ENCODE results near the gene HDAC4.

The HDAC4 gene

DNA sequence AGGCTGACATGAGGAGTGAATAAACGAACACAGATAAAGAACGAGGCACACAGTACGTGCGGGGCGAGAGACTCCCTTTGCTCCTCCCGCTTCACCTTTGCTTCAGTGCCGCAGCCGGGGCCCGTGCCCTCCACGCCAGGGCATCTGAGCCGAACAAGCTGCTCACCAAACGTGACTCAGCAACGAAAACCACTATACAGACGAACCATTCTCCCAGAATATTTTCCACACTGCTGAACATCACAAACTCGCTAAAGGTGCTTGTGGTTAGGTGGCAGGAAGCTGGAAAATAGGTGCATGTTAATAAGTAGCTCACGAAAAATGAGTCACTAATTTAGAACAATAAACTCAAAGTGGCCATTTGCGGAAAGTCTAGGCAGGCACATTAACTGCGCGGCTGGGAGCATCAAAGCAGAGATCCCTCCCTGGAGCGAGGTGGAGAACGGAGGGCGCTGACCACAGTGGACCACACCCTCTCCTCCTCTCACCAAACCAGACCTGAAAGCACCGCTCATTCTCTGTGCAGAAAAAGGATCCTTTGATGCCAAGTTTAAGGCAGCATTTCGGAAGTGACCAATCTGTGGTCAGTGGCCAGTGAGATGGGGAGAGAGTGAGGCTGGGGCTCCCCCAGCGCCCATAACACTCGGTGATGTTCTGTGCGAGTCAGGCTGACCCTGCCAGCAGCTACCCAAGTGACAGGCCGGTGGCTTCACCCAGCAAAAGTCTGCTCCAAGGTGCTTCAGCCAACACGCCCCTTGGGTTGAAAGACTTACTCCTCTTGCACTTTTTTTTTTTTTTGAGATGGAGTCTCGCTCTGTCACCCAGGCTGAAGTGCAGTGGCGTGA, 153.2 kb downstream of the HDAC4 start:
- no peak for DNase-seq

DNA sequence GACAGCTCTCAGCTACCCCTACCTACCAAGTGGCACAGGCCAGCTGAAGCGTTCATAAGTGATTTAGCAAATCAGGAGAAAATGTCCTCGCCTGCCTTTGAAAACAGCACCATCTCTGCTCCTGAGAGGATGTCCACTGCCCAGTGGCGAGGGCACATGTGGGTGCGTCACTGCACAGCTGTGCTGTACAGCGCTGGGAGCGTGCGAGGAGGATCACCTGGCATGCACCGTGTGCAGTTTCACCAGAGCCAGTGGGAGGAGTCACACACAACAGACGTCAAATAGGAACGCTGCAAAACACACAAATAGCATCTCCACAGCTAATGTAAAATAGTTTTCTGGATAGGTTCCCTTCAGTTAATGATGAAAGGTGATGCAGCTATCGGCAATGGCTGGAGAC, 154.1 kb downstream of the HDAC4 start:
- DNase-seq: no peak

DNA sequence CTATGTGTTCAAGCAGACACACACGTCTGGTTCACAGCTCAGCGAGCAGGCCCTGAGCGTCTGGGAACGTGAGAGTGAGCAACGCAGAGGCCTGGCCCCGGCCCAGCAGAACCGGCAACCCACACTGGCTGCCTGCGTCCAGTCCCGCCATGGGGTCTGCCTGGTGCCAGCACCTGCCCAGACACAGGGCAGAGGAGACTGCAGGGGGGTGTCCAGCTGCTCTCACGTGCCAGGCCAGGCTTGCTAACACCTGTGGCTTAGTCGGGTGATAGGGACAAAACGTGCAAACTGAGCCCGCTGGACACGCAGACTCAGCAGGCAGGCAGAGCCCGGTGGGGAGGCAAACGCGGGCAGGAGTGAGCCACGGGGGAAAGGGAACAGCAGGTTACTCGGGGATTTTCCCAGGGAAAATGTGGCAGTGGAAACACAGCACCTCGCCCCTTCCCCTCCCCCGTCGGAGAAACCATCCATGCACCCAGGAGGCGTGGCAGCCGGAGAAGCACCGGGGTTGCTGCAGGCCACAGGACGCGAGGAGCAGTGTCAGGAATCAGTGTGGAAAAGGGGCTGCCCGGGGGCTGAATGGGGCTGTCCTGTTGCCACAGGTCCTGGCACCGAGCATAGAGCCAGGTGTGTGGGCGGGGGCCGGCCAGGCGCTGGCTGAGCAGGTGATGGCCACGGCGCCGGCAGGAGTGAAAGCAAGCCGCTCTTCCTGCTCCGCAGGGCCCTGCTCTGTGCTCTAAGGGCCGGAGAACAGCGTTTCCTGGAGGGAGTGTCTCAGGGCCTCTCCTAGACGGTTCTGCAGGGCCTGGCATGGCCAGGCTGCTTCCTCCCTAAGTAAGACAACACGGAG, 154.7 kb downstream of the HDAC4 start:
- no peak for DNase-seq

DNA sequence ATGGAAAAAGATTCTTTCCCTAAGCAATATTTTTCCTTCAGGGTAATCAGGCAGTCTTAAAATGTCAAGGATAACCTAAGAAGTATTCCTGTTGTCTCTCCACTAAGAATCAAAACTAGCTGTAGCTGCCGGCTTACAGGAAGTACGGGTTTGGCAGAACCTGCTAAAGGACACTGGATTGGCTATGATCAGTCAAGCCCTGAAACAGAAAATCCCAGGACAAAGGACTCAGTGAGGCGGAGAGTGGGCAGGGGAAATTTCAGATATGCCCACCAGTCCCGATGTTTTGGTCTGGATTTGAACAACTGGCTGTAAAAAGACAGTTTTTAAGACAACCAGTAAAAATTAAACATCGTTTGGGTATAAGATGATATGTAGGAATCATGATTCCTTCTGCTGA, 155.7 kb downstream of the HDAC4 start:
- DNase-seq: no peak

DNA sequence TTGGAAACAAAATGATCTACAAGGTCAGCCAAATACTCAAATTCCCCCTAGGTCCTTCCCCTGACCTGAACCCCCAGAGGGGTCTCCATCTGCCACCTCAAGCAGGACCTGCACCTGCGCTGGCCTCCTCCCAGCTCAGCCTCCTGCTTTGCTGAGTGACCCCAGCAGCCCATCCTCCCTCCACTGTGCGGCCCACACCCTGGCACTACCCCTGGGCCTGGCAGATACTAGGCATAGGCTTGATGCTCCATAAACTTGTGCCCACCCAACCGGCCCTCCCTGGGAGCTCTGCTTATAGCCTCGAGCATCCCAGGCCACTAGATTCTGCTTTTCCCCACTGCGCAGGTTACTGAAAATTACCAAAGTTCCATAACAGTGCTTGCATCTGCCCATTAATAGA, 156.2 kb downstream of the HDAC4 start:
- no peak for DNase-seq

DNA sequence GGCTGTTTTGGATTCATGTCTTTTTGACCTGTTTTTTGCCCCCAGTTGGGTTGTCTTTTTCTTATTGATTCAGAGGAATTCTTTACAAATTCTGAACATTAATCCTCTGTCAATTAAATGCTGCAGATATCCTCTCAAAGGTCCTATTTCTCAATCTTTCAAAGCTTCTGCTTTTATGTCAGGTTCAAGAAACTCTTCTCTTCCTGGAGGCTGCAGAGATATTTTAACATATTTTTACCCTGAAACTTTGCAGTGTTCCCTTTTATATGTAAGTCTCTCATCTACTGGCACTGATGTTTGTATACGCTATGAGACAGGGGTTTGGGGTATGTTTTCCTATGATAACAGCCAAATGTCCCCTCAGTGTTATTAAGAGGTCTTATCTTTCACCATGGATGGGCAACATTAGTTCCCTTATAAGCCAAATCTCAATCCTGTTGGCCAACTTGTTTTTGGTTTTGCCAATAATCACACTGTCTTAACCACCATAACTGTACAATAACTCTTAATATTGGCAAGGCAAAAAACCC, 159.3 kb downstream of the HDAC4 start:
- peak; percentile 69 to 70 for DNase-seq

DNA sequence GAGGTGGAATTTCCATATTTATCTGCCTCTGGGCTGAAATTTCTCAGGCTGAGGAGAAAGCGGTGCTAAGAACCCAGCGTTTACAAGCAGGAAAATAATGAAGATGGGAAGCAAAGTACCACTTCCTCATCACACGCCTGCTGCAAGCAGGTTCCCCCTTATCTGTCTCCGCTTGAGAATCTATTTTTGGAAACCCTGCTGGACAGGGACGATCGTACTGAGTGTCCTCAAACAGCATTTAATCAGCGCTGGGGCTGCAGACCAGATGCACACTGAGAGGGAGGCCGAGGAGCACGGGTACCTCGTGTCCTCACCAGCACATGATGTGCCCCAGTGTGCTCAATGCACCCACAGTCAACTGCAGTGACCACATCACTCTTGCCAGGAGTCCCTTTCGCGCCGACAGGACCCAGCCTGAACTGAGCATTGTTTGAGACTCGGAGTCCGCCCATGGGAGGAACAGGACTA, 160.4 kb downstream of the HDAC4 start:
- DNase-seq: peak in 1 of 2 experiments; percentile 19

DNA sequence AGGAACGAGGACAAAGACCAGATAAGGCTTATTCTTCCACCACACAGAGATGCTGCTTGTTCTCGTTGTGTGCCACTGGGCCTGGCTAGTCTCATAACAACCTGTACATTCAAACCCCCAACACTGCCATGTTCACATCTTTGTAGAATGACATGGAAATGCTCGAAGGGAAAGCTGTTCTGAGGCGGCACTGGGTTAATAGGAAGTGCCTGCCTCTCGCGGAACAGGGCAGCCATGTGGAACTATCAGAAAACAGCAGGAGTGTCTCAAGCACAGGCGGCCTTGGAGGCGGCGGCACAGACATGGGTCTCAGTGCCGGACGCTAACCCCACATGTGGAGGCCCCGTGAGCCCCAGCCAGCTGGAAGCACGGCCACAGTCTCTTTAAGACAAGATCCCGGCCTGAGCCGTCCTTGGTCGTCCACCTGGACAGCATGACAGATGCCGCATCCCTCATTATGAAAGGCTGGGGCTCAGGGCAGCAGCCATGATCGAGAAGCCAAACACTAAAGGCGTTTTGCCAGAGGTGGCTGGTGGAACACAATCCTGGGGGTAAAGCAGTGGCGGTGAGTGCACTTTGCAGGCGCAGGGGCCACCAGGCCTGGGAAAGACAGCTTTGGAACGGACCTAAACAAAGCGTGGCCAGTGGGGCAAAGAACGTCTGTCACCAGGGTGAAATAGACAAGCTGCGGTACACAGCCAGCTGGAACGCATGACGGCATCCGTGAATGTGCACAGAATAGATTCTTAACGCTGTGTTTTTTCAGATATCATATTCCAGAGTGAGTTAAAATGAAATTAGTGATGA, 161.0 kb downstream of the HDAC4 start:
- no peak for DNase-seq

DNA sequence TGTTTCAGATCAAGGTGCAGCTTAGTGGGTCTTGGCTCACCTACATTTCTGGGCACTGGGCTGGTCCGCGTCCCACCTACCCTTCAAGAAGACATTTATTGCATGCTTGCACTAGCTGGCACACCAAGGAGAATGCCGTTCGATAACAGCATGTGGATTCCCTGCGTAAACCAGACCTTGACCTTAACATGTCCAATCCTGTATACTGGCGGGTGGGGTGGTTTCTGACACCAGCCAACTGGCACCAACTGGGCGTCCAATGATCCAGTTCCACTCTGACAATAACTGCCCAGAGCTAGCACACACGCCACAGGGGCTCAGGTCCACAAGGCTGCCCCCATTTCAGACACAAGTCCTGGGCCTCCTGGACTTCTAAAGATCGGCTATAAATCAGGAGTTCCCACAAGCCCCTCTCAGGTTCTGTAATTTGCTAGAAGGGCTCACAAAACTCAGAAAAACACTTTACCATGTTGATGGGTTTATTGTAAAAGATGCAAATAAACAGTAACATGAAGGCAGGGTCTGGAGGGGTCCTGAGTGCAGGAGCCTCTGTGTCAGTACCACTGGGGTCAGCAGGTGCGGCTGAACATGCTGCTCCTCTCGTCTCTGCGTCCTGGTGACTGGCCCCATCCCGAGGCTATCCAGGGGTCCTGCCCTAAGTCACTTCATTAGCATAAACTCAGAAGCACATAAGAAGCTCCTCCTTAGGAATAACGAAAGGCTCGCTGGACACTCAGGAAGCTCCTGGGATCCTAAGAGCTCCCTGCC, 161.8 kb downstream of the HDAC4 start:
- no peak for DNase-seq

DNA sequence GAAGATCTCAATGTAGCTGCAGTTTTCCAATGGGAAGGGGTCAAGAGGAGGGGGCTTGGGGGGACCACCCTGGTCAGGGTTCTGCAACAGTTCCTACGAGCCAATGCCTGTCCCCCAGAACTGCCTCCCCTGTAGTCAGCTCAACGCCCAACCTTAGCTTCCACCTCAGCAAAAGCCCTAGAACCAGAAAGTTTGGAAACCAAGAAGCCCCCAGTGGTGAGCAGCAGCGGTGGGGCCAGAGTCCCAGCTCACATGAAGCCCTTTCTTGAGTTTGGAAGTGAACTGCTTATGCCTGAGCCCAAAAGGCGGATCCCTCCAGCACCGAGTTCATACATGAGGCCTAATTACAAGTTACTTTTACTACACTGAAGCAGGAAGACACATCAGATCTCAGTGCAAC, 162.4 kb downstream of the HDAC4 start:
- DNase-seq: no peak

DNA sequence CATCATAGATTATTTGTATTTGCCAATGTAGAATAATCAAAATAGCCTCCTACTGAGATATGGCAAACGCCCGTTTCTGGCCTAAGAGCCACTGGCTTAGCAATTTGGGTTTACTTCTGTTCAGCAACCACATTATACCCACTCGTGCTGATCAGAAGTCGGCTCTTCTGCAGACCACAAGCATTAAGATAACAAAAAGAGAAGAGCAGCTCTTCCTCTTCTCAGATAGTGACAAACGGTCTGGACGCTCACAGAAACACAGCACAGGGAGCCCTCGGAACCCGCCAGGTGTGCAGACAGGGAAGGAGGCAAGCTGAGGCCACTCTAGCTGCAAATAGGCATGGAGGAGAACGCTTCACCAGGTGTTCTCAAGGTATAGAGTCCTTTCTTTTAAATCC, 164.0 kb downstream of the HDAC4 start:
- no peak for DNase-seq

DNA sequence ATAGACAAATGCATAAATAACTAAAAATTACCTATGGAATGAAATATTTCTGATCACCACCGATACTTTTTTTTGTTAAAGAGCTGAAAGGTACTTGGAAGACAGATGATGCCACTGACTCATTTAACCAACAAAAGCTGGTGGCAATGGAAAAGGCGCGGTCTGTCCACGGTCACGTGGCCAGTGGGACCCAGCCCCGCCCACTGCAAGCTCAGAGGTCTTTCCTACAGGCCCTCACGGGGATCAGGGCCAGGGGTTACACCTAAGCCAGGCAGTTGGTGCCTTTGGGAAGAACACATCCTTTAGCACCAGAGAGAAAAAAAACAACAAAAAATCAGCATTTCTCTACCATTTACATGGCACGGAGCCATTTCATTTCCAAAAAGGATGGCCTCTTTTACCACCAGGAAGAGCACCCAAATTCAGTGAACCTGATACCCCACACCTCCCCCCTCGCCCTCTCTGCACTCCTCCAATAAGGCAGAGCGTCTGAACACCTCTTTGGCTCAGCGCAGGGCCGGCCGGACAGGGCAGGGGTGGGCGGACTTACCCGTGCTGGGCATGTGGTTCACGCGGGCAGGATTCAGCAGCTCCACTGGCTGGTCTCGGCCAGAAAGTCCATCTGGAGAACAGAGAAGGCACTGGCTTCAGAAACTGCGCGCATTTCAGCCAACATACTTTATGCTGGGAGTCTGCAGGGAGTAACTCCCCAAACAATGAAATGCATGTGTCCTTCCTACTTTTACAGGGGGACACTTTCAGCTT, 164.6 kb downstream of the HDAC4 start:
- DNase-seq: no peak

DNA sequence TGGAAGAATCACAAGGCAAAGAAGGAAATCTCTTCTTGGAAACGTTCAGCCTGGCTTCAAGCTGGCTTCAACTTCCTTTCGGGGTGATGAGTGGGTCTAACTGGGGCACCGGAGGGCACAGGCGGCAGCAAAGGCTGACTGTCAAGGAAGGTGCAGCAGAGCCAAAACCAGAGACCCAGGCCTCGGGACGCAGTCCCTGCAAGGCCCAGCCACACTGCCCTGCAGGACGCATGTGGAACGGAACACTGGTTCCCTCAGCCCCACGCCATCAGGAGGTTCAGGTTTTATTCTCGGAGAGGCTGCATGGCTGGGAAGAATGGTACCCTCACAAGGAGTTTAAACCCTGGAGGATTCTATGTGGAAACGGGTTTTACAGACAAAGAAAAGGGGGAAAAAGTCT, 165.5 kb downstream of the HDAC4 start:
- DNase-seq: no peak

DNA sequence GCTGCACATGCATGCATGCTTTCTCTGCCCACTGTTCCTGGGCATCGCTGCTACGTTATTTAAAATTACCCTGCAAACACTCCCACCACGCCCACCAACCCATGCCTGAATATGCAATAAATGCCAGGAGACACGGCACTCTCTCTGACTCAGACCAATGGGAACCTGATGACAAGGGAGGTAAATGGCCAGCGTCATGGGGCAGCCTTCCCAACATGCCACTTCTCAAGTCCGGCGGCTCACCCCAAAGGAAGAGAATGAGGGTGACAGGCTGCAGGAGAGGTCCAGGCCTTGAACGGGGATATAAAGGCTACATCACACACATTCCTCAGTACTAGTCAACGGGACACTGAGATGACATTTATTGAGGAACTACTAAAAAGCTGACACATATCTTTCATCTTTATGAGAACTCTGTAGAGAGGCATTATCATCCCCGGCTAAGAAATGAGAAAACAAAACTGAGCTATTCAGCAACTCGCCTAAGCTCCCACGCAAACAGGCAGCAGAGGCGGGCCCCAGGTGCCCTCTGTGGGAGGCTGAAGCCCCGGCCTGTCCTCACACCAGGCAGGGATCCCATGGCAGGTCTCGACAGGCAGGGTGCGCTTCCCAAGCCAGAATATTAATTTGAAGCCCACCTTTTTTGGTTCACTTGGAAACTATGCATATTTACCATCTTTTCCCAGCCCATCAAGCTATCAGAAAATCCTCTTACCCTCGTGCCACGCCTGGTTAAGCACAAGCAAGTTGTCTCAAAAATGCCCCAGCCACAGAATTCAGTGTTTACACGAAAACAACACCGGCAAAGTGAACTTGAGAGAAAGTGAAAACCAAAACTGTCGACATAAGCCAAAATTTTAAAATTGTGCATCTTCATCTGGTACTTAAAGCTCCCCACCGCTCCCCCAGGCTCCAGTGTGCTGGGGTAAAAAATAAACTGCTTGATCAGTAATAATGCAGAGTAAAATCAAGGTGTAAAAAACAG, 166.3 kb downstream of the HDAC4 start:
- no peak for DNase-seq

DNA sequence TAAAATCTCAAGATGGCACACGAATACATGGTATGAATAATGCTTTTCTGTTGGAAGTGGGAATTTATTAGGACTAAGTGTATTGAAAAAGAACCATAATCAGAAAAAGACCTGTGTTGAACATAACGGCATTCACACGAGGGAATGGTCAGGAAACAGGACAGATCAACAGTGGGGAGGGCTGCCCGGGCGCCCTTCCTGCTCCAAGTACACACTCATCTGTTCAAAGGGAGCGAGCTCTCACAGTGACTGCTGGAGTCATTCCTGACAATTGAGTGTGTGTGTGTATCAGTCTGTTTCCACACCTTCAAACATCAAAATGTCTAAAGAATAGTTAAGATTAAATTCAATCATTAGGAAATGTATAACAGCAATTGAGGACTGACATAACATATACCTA, 167.2 kb downstream of the HDAC4 start:
- DNase-seq: no peak

DNA sequence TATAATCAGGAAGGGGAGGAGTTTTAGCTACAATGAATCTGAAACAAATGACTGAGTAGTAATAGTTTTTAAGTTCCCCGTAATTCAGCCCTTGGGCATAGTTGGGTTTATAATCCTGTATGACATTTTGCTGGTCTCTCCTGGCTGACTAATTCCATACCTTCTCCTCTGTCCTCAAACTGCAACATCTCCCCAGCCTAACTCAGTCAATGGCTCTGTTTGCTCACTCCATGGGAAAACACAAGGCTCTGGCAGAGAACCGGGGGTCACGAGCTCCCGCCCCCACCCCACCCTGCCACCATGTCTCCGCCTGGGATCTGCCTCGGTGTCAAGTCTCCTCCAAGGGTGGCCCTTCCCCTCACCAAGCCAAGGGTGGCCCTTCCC, 168.6 kb downstream of the HDAC4 start:
- no peak for DNase-seq

DNA sequence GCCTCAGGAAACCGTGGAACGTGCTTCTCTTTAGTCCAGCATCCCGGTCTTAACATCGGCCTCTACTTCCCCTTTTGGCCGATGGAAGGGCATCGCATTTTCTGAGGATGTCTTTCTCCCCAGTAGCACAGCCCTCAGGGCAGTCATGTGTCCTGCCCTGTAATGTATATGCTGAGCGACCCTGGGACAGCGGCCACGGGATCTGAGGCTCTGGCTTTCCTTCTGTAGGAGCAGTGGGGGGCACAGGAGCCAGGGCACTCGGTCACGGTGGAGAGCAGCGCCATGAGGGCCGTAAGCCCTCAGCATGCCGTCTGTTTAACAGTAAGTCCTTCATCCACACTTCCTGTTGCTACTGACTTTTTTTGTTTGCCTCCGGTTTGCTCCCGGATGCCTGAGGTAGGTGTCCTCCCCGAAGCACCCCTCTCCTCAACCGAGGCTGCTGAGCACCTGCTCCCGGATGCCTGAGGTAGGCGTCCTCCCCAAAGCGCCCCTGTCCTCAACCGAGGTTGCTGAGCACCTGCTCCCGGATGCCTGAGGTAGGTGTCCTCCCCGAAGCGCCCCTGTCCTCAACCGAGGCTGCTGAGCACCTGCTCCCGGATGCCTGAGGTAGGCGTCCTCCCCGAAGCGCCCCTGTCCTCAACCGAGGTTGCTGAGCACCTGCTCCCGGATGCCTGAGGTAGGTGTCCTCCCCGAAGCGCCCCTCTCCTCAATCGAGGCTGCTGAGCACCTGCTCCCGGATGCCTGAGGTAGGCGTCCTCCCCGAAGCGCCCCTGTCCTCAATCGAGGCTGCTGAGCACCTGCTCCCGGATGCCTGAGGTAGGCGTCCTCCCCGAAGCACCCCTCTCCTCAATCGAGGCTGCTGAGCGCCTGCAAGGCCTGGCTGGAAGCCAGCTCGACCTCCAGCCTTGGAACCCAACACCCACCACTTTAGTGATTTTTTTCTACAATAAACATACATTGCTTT, 169.3 kb downstream of the HDAC4 start:
- peak; percentile 18 to 52 for DNase-seq

DNA sequence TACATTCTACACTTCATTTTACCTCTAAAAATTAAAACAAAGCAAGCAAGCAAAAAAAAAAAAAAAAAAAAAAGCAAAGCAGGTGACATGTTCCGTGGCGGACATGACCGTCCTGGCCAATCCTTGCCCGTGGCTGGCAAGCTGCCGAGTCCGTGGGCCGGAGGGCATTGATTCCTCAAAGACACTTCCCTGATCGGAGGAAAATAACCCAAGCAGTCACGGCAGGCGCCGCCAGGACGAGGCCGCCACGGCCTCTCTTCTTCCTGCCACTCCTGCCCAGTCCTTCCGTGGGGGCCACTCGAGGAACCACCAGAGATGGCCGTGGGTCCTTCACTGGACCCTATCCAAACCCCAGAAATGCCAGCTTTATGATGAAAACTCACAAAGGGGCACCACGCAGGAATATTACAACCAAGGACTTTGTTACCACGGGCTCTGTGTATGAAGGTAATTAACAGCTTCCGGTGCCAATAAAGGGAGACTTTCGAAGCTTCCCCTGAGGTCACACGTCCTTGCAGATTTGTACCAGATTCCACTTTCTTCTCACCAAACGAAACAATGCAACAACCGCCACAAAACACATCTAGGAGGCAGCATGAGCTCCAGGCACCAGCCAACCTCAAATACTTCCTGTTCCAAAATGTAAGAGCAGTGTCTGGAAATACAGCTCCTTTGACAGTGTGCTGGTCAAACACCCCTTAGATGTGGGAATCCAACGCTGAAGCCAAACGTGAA, 170.3 kb downstream of the HDAC4 start:
- DNase-seq: peak; percentile 62 to 75
